HG03460 (cell line): ENCODE results near the gene CCDC47.
"Not testable (repeated sequence)": the region's sequence is repeated elsewhere in the genome, so short reads cannot be mapped to it uniquely, and the experiment has no call there.

Experiments used
- ATAC-seq: cut with Tn5 transposase; IDR thresholded peaks from one replicate; pipeline ENCODE4 v1.9.1; 2021; ENCODE audit not compliant: unreplicated experiment

The CCDC47 gene

GRCh38 chr17:63740464-63741142 is 32.8 kb downstream of the CCDC47 start:
- no peak for ATAC-seq

- ATAC-seq, result no peak
Observed at GRCh38 chr17:63735691-63736090, 37.7 kb downstream of the CCDC47 start.

GRCh38 chr17:63722403-63722802 is 51.0 kb downstream of the CCDC47 start:
- ATAC-seq, result no peak

GRCh38 chr17:63720194-63720593 is 53.2 kb downstream of the CCDC47 start:
- not testable (repeated sequence) for ATAC-seq

- no peak for ATAC-seq
Observed at GRCh38 chr17:63718988-63719387, 54.4 kb downstream of the CCDC47 start.

GRCh38 chr17:63716426-63716825 is 57.0 kb downstream of the CCDC47 start:
- ATAC-seq, result no peak

- no peak for ATAC-seq
Observed at GRCh38 chr17:63714550-63715277, 58.7 kb downstream of the CCDC47 start.

GRCh38 chr17:63709110-63709509 is 64.3 kb downstream of the CCDC47 start:
- no peak for ATAC-seq

- ATAC-seq, result no peak
Observed at GRCh38 chr17:63707151-63707550, 66.2 kb downstream of the CCDC47 start.

- no peak for ATAC-seq
Observed at GRCh38 chr17:63706336-63707082, 66.9 kb downstream of the CCDC47 start.

GRCh38 chr17:63705657-63706056 is 67.7 kb downstream of the CCDC47 start:
- no peak for ATAC-seq

GRCh38 chr17:63704836-63705235 is 68.6 kb downstream of the CCDC47 start:
- no peak for ATAC-seq

GRCh38 chr17:63704259-63704576 is 69.2 kb downstream of the CCDC47 start:
- no peak for ATAC-seq

GRCh38 chr17:63703556-63704258 is 69.7 kb downstream of the CCDC47 start:
- no peak for ATAC-seq

GRCh38 chr17:63703029-63703428 is 70.4 kb downstream of the CCDC47 start:
- ATAC-seq, result no peak

GRCh38 chr17:63702721-63703015 is 70.7 kb downstream of the CCDC47 start:
- no peak for ATAC-seq

GRCh38 chr17:63701868-63702720 is 71.3 kb downstream of the CCDC47 start:
- no peak for ATAC-seq

GRCh38 chr17:63701456-63701820 is 72.0 kb downstream of the CCDC47 start:
- ATAC-seq, result no peak

- ATAC-seq, result no peak
Observed at GRCh38 chr17:63700528-63701455, 72.6 kb downstream of the CCDC47 start.
